ENCODE measurements around the gene LEF1. TPM values are rescaled to one million over a fixed set of nuclear protein-coding genes. Genes with fewer than 3 reads are reported as not detected.

LEF1 gene
- total RNA-seq, 1 experiment from 2014 or later: 0.79 TPM

DNA sequence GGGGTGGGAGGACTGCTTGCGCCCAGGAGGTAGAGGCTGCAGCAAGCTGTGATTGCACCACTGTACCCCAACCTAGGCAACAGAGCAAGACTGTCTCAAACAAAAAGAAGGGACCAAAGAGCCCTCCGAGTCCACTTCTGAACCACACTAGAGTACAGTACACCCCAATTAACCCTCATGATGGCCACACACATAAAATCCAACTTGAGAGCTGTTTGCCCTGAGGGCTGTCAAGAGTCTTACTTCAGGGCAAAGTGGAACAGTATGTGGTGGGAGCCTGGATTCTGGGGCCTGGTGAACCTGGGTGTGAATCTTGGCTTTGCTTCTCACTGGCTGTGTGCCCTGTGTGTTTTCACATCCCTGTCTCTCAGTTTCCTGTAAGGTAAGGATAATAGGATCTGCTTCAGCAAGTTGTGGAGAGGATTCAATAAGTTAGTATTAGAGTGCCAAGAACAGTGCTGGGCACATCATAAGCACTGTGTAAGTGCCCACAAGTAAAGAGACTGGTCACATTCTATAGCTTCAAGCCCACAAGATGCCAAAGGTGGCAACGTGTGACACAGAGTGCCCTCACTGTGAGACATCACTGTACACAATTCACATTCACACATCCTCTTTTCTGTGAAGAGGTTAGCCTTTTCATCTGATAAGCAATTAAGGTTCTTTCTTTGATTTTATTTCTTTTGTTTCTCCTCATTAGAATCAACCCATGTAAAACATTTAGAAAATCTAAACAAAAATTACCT, 52.1 kb downstream of the LEF1 start:
- no peak for TF ChIP-seq POLR2A (IDR thresholded peaks at IDR 0.05; ENCODE audit: borderline replicate concordance, extremely low read depth, insufficient read depth, insufficient read length)
- TF ChIP-seq, protein P1, sequence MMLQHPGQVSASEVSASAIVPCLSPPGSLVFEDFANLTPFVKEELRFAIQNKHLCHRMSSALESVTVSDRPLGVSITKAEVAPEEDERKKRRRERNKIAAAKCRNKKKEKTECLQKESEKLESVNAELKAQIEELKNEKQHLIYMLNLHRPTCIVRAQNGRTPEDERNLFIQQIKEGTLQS (IDR thresholded peaks at IDR 0.05): no peak
- no peak for TF ChIP-seq SIN3A (IDR thresholded peaks at IDR 0.05; ENCODE audit: low read depth)
- no peak for TF ChIP-seq CBX3 (IDR thresholded peaks at IDR 0.05; ENCODE audit: low read depth)
- no peak for TF ChIP-seq RAD21 (IDR thresholded peaks at IDR 0.05; ENCODE audit: low read depth)
- TF ChIP-seq EZH2 (IDR thresholded peaks at IDR 0.05): no peak
- TF ChIP-seq, protein P2, sequence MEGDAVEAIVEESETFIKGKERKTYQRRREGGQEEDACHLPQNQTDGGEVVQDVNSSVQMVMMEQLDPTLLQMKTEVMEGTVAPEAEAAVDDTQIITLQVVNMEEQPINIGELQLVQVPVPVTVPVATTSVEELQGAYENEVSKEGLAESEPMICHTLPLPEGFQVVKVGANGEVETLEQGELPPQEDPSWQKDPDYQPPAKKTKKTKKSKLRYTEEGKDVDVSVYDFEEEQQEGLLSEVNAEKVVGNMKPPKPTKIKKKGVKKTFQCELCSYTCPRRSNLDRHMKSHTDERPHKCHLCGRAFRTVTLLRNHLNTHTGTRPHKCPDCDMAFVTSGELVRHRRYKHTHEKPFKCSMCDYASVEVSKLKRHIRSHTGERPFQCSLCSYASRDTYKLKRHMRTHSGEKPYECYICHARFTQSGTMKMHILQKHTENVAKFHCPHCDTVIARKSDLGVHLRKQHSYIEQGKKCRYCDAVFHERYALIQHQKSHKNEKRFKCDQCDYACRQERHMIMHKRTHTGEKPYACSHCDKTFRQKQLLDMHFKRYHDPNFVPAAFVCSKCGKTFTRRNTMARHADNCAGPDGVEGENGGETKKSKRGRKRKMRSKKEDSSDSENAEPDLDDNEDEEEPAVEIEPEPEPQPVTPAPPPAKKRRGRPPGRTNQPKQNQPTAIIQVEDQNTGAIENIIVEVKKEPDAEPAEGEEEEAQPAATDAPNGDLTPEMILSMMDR (IDR thresholded peaks at IDR 0.05 in 2 of 3, conservative IDR thresholded peaks at IDR 0.05 in 1 of 3; ENCODE audit: borderline replicate concordance in 1 of 3, insufficient read depth in 1 of 3, low read depth in 2 of 3, low read length in 2 of 3): no peak
- TF ChIP-seq EGR1 (IDR thresholded peaks at IDR 0.05; ENCODE audit: low read depth): no peak
- TF ChIP-seq ZNF274 (IDR thresholded peaks at IDR 0.05; ENCODE audit: low read depth, low read length): no peak
- TF ChIP-seq MAX (IDR thresholded peaks at IDR 0.05): no peak
- no peak for TF ChIP-seq YY1 (IDR thresholded peaks at IDR 0.05; ENCODE audit: extremely low read depth, insufficient replicate concordance, low read depth, low read length)
- TF ChIP-seq FOSL1 (IDR thresholded peaks at IDR 0.05; ENCODE audit: low read depth): no peak
- no peak for TF ChIP-seq POLR2AphosphoS5 (IDR thresholded peaks at IDR 0.05; ENCODE audit: low read depth, low read length)
- CTCF ChIA-PET: no interaction called here
- no peaks in the 10 kb centered on the region for H3K9me3 ChIP-seq (ENCODE audit: control insufficient read depth in 1 of 2, insufficient read depth in 1 of 2, low read depth in 1 of 2, low read length in 2 of 2)
- H3K4me3 ChIP-seq (replicated peaks in 1 of 2; ENCODE audit: low read depth in 1 of 2, low read length in 2 of 2): no peak overlapping the region
- DNase-seq (ENCODE audit: low read depth, low spot score): no peak
- POLR2A ChIA-PET: no interaction called here
- H3K36me3 ChIP-seq (ENCODE audit: control insufficient read depth in 1 of 2, insufficient read depth in 2 of 2, low read length in 2 of 2): no peaks in the 10 kb centered on the region
- no peak overlapping the region for H3K4me2 ChIP-seq (ENCODE audit: low read length)
- no peak overlapping the region for H2AFZ ChIP-seq (ENCODE audit: low read depth, low read length, poor library complexity, severe bottlenecking)
- H3K27ac ChIP-seq (ENCODE audit: low read depth, low read length): no peak overlapping the region
- H3K4me1 ChIP-seq (ENCODE audit: control insufficient read depth in 1 of 2, insufficient read depth in 2 of 2, low read length in 2 of 2): peaks cover 17 to 26% of the 10 kb centered on the region in 2 experiments
- BruUV-seq (replicated peaks): no TSS peak
- H3K9me2 ChIP-seq (ENCODE audit: insufficient read depth): no peaks in the 10 kb centered on the region
- H4K20me1 ChIP-seq (ENCODE audit: insufficient read depth): no peaks in the 10 kb centered on the region
- H3K79me2 ChIP-seq (ENCODE audit: insufficient read depth, low read length): no peaks in the 10 kb centered on the region
- H3K9ac ChIP-seq (ENCODE audit: low read length): no peak overlapping the region
- no peak for ATAC-seq
- RAD21 ChIA-PET (ENCODE audit: low non-redundant PET in 1 of 2, low total read pairs in 2 of 2, uncharacterized antibody in 2 of 2, unreplicated experiment in 2 of 2): no interaction called here
- H3K27me3 ChIP-seq (ENCODE audit: insufficient read depth, low read length): no peaks in the 10 kb centered on the region
- intact Hi-C loops (cut with micrococcal nuclease): no loop called here
